ENCODE measurements around the gene LINGO1. TPM values are rescaled to one million over a fixed set of nuclear protein-coding genes. Genes with fewer than 3 reads are reported as not detected.
A peak's percentile ranks its signal among the peaks of the same experiment; 100 is the strongest.

The LINGO1 gene
- total RNA-seq, 1 experiment from 2014 or later: 51.3 TPM

- TF ChIP-seq, protein P1, sequence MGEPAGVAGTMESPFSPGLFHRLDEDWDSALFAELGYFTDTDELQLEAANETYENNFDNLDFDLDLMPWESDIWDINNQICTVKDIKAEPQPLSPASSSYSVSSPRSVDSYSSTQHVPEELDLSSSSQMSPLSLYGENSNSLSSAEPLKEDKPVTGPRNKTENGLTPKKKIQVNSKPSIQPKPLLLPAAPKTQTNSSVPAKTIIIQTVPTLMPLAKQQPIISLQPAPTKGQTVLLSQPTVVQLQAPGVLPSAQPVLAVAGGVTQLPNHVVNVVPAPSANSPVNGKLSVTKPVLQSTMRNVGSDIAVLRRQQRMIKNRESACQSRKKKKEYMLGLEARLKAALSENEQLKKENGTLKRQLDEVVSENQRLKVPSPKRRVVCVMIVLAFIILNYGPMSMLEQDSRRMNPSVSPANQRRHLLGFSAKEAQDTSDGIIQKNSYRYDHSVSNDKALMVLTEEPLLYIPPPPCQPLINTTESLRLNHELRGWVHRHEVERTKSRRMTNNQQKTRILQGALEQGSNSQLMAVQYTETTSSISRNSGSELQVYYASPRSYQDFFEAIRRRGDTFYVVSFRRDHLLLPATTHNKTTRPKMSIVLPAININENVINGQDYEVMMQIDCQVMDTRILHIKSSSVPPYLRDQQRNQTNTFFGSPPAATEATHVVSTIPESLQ (CRISPR knock-in tag; IDR thresholded peaks at IDR 0.05): no peak
- TF ChIP-seq, protein P2, sequence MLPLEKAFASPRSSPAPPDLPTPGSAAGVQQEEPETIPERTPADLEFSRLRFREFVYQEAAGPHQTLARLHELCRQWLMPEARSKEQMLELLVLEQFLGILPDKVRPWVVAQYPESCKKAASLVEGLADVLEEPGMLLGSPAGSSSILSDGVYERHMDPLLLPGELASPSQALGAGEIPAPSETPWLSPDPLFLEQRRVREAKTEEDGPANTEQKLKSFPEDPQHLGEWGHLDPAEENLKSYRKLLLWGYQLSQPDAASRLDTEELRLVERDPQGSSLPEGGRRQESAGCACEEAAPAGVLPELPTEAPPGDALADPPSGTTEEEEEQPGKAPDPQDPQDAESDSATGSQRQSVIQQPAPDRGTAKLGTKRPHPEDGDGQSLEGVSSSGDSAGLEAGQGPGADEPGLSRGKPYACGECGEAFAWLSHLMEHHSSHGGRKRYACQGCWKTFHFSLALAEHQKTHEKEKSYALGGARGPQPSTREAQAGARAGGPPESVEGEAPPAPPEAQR (CRISPR knock-in tag; IDR thresholded peaks at IDR 0.05): no peak
- TF ChIP-seq PRRX2 (CRISPR knock-in tag; IDR thresholded peaks at IDR 0.05) (no peak), ZMAT4 (CRISPR knock-in tag; IDR thresholded peaks at IDR 0.05) (no peak), HMGA2 (CRISPR knock-in tag; IDR thresholded peaks at IDR 0.05) (no peak), GTF2I (CRISPR knock-in tag; conservative IDR thresholded peaks at IDR 0.05) (no peak), E2F5 (CRISPR knock-in tag; IDR thresholded peaks at IDR 0.05) (no peak), CREM (CRISPR knock-in tag; IDR thresholded peaks at IDR 0.05) (no peak), ZNF671 (CRISPR knock-in tag; IDR thresholded peaks at IDR 0.05) (no peak), ZBTB21 (CRISPR knock-in tag; IDR thresholded peaks at IDR 0.05; ENCODE audit: borderline replicate concordance) (peak; percentile 46; the same call in 1 of the 2 replicates), SP1 (CRISPR knock-in tag; conservative IDR thresholded peaks at IDR 0.05) (peak; percentile 57; the same call in 1 of the 2 replicates), E2F4 (CRISPR knock-in tag; IDR thresholded peaks at IDR 0.05; ENCODE audit: borderline replicate concordance, low read depth) (no peak), AR (CRISPR knock-in tag; IDR thresholded peaks at IDR 0.05) (0 out of 2 replicates have a peak, but pooled peaks have one; percentile 19), NR1H2 (CRISPR knock-in tag; IDR thresholded peaks at IDR 0.05) (no peak), JUN (CRISPR knock-in tag; IDR thresholded peaks at IDR 0.05) (no peak)
- TF ChIP-seq, protein P3, sequence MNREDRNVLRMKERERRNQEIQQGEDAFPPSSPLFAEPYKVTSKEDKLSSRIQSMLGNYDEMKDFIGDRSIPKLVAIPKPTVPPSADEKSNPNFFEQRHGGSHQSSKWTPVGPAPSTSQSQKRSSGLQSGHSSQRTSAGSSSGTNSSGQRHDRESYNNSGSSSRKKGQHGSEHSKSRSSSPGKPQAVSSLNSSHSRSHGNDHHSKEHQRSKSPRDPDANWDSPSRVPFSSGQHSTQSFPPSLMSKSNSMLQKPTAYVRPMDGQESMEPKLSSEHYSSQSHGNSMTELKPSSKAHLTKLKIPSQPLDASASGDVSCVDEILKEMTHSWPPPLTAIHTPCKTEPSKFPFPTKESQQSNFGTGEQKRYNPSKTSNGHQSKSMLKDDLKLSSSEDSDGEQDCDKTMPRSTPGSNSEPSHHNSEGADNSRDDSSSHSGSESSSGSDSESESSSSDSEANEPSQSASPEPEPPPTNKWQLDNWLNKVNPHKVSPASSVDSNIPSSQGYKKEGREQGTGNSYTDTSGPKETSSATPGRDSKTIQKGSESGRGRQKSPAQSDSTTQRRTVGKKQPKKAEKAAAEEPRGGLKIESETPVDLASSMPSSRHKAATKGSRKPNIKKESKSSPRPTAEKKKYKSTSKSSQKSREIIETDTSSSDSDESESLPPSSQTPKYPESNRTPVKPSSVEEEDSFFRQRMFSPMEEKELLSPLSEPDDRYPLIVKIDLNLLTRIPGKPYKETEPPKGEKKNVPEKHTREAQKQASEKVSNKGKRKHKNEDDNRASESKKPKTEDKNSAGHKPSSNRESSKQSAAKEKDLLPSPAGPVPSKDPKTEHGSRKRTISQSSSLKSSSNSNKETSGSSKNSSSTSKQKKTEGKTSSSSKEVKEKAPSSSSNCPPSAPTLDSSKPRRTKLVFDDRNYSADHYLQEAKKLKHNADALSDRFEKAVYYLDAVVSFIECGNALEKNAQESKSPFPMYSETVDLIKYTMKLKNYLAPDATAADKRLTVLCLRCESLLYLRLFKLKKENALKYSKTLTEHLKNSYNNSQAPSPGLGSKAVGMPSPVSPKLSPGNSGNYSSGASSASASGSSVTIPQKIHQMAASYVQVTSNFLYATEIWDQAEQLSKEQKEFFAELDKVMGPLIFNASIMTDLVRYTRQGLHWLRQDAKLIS (CRISPR knock-in tag; IDR thresholded peaks at IDR 0.05; ENCODE audit: borderline replicate concordance): peak; percentile 73; the same call in 1 of the 2 replicates
- TF ChIP-seq, protein P4, sequence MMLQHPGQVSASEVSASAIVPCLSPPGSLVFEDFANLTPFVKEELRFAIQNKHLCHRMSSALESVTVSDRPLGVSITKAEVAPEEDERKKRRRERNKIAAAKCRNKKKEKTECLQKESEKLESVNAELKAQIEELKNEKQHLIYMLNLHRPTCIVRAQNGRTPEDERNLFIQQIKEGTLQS (CRISPR knock-in tag; conservative IDR thresholded peaks at IDR 0.05): no peak
- TF ChIP-seq, protein P5, sequence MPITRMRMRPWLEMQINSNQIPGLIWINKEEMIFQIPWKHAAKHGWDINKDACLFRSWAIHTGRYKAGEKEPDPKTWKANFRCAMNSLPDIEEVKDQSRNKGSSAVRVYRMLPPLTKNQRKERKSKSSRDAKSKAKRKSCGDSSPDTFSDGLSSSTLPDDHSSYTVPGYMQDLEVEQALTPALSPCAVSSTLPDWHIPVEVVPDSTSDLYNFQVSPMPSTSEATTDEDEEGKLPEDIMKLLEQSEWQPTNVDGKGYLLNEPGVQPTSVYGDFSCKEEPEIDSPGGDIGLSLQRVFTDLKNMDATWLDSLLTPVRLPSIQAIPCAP (CRISPR knock-in tag; IDR thresholded peaks at IDR 0.05): no peak
Measured at GRCh38 chr15:77633913-77634265, 1.2 kb upstream of the LINGO1 start (continued).

All from WTC11 (cell line).